Endodermal cell (in vitro differentiated cells): Measurements from ENCODE around the gene LIPM. TPM values are rescaled to one million over a fixed set of nuclear protein-coding genes. Genes with fewer than 3 reads are reported as not detected.

Experiments
- DNase-seq: peaks from one replicate; pipeline ENCODE4 v3.0.0-alpha.2; 2017
- H3K27ac ChIP-seq: 2 replicates; pipeline ENCODE4 v1.5.1; 2013; ENCODE audit warnings: mild to moderate bottlenecking, low read depth, low read length, moderate library complexity
- H3K27me3 ChIP-seq: 2 replicates; pipeline ENCODE4 v1.6.1; 2013; ENCODE audit warnings: mild to moderate bottlenecking, low read length, moderate library complexity; ENCODE audit not compliant: insufficient read depth, control insufficient read depth, poor library complexity, severe bottlenecking
- H3K36me3 ChIP-seq: 2 replicates; pipeline ENCODE4 v1.7.0; 2013; ENCODE audit warnings: mild to moderate bottlenecking, low read length, moderate library complexity; ENCODE audit not compliant: control insufficient read depth, insufficient read depth
- H3K4me1 ChIP-seq: one replicate; pipeline ENCODE4 v1.7.0; 2013; ENCODE audit warnings: low read length; ENCODE audit not compliant: control insufficient read depth, insufficient read depth
- H3K4me3 ChIP-seq: 2 replicates; pipeline ENCODE4 v1.5.1; 2013; ENCODE audit warnings: mild to moderate bottlenecking, low read length, moderate library complexity
- H3K9ac ChIP-seq: 2 replicates; pipeline ENCODE4 v1.6.1; 2013; ENCODE audit warnings: mild to moderate bottlenecking, low read length, moderate library complexity; ENCODE audit not compliant: poor library complexity, severe bottlenecking; ENCODE audit errors: extremely low read depth
- H3K9me3 ChIP-seq: 2 replicates; pipeline ENCODE4 v1.6.1; 2013; ENCODE audit warnings: mild to moderate bottlenecking, low read length, moderate library complexity; ENCODE audit not compliant: control insufficient read depth
- H3K27ac Mint-ChIP-seq: 2 replicates; pipeline ENCODE4 v1.8.0; 2020; ENCODE audit warnings: mixed read lengths
- H3K27me3 Mint-ChIP-seq: 2 replicates; pipeline ENCODE4 v1.8.0; 2021; ENCODE audit warnings: mild to moderate bottlenecking, mixed read lengths; ENCODE audit not compliant: insufficient read depth
- H3K36me3 Mint-ChIP-seq: 2 replicates; pipeline ENCODE4 v1.8.0; 2020; ENCODE audit warnings: low read depth, mixed read lengths
- H3K4me1 Mint-ChIP-seq: 2 replicates; pipeline ENCODE4 v1.8.0; 2020; ENCODE audit warnings: mixed read lengths
- H3K4me3 Mint-ChIP-seq: 2 replicates; pipeline ENCODE4 v1.8.0; 2020; ENCODE audit warnings: mild to moderate bottlenecking, moderate library complexity, mixed read lengths
- H3K9me3 Mint-ChIP-seq: 2 replicates; pipeline ENCODE4 v1.8.0; 2020; ENCODE audit warnings: mild to moderate bottlenecking, mixed read lengths
- CTCF ChIP-seq: fragments of 200-600 bp; sonication (generic); conservative IDR thresholded peaks from 2 replicates; pipeline ENCODE4 v1.5.0; 2021; ENCODE audit warnings: antibody characterized with exemption, mild to moderate bottlenecking
- WGBS, 2 experiments: methylation state at CpG; one replicate each; pipeline versions ENCODE4 v1.1.5 to v1.1.7; 2013; ENCODE audit warnings: missing lambda C conversion rate in 2 of 2, mixed read lengths in 1 of 2; ENCODE audit not compliant: insufficient coverage in 1 of 2, insufficient read length in 1 of 2; 5-methylcytosine and 5-hydroxymethylcytosine counted together
- total RNA-seq, 2 donors: library from RNA; stranded (reverse); fragmentation: NEBNext Ultra II Directional in 1 of 2; extraction: Animal tissue kit (Norgen Biotek cat#: 25700) in 1 of 2; gene quantifications; 2 replicates in 1 of 2; 3 replicates in 1 of 2; pipeline ENCODE4 v1.2.1, GENCODE V29; 2021

LIPM gene
- total RNA-seq, 2 donors from 2014 or later = not detected

GRCh38 chr10:88793712-88794299 is 8.7 kb upstream of the LIPM start:
- H3K36me3 Mint-ChIP-seq = no peaks in the 10 kb centered on the region
- Histone ChIP-seq H3K4me3 (no peak overlapping the region), H3K9ac (no peak overlapping the region), H3K27ac (no peak overlapping the region), H3K27me3 (no peaks in the 10 kb centered on the region), H3K9me3 (no peaks in the 10 kb centered on the region), H3K36me3 (no peaks in the 10 kb centered on the region), H3K4me1 (no peaks in the 10 kb centered on the region)
- no peak overlapping the region for H3K27ac Mint-ChIP-seq
- WGBS, 2 experiments = 75 to 100% methylated on average over 1 to 2 of the region's 2 CpGs
- peaks cover 12% of the 10 kb centered on the region for H3K27me3 Mint-ChIP-seq
- no peak for DNase-seq
- H3K4me3 Mint-ChIP-seq = no peak overlapping the region
- H3K4me1 Mint-ChIP-seq = no peaks in the 10 kb centered on the region
- H3K9me3 Mint-ChIP-seq = no peaks in the 10 kb centered on the region
- TF ChIP-seq CTCF = no peak

- no peak overlapping the region for H3K4me3 ChIP-seq
- H3K27ac ChIP-seq = no peak overlapping the region
- Mint-ChIP-seq H3K4me3 (no peak overlapping the region), H3K4me1 (no peaks in the 10 kb centered on the region), H3K9me3 (no peaks in the 10 kb centered on the region), H3K27me3 (peaks cover 12% of the 10 kb centered on the region), H3K36me3 (no peaks in the 10 kb centered on the region), H3K27ac (no peak overlapping the region)
- no peak for TF ChIP-seq CTCF
- no peaks in the 10 kb centered on the region for H3K27me3 ChIP-seq
- no peak for DNase-seq
- no peaks in the 10 kb centered on the region for H3K36me3 ChIP-seq
- no peaks in the 10 kb centered on the region for H3K9me3 ChIP-seq
- H3K4me1 ChIP-seq = no peaks in the 10 kb centered on the region
- H3K9ac ChIP-seq = no peak overlapping the region
- WGBS, 2 experiments = 89 to 100% methylated on average over 1 of the region's 1 CpG
Observed at GRCh38 chr10:88794731-88795130, 7.8 kb upstream of the LIPM start.

- WGBS, 2 experiments = 97% methylated on average over 2 of the region's 2 CpGs; no CpG with 5 or more reads in 1 of the 2 experiments
- Mint-ChIP-seq H3K4me1 (peaks cover 15% of the 10 kb centered on the region), H3K4me3 (no peak overlapping the region), H3K9me3 (peaks cover 2% of the 10 kb centered on the region), H3K27me3 (peaks cover 12% of the 10 kb centered on the region), H3K27ac (no peak overlapping the region), H3K36me3 (no peaks in the 10 kb centered on the region)
- H3K27me3 ChIP-seq = no peaks in the 10 kb centered on the region
- H3K4me3 ChIP-seq = no peak overlapping the region
- no peak overlapping the region for H3K9ac ChIP-seq
- no peak for TF ChIP-seq CTCF
- no peaks in the 10 kb centered on the region for H3K9me3 ChIP-seq
- no peak overlapping the region for H3K27ac ChIP-seq
- H3K4me1 ChIP-seq = no peaks in the 10 kb centered on the region
- H3K36me3 ChIP-seq = no peaks in the 10 kb centered on the region
- no peak for DNase-seq
Observed at GRCh38 chr10:88800152-88801125, 2.1 kb upstream of the LIPM start.
